Breast epithelium (tissue), 3 donors: Measurements from ENCODE around the gene INSR.

Experiments used
- POLR2A ChIP-seq: fragments of 450-650 bp; IDR thresholded peaks from one replicate; pipeline ENCODE4 v1.6.1; 2016; ENCODE audit warnings: antibody characterized with exemption, mild to moderate bottlenecking, moderate library complexity
- TF ChIP-seq, protein P1 (sequence below), 3 donors: fragments of 450-650 bp; IDR thresholded peaks; one replicate each; pipeline ENCODE4 v1.5.1; 2016 to 2017; ENCODE audit warnings: antibody characterized with exemption in 3 of 3, mild to moderate bottlenecking in 3 of 3, moderate library complexity in 3 of 3

DNA sequence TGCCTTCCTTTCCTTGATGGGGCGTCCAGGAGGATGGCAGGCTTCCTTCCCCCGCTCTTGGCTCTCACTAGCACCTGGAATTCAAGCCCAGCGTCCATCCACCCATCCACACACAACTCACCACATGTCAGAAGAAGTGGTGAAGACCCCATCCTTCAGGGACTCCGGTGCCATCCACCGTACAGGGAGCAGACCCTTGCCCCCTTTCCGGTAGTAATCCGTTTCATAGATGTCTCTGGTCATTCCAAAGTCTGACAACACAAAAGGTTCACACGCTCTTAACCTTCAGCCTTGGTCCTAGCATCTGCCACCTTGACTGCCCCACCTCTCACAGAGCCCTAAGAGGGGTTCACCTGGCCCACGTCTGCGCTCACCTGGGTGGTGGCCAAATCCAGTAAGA, 173.7 kb downstream of the INSR start:
- TF ChIP-seq, protein P1, sequence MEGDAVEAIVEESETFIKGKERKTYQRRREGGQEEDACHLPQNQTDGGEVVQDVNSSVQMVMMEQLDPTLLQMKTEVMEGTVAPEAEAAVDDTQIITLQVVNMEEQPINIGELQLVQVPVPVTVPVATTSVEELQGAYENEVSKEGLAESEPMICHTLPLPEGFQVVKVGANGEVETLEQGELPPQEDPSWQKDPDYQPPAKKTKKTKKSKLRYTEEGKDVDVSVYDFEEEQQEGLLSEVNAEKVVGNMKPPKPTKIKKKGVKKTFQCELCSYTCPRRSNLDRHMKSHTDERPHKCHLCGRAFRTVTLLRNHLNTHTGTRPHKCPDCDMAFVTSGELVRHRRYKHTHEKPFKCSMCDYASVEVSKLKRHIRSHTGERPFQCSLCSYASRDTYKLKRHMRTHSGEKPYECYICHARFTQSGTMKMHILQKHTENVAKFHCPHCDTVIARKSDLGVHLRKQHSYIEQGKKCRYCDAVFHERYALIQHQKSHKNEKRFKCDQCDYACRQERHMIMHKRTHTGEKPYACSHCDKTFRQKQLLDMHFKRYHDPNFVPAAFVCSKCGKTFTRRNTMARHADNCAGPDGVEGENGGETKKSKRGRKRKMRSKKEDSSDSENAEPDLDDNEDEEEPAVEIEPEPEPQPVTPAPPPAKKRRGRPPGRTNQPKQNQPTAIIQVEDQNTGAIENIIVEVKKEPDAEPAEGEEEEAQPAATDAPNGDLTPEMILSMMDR (IDR thresholded peaks at IDR 0.05), result no peak
- no peak for TF ChIP-seq POLR2A
